ENCODE data around the gene PSEN1. TPM values are rescaled to one million over a fixed set of nuclear protein-coding genes. Genes with fewer than 3 reads are reported as not detected.

PSEN1 gene
- total and polyA plus RNA-seq, 2 experiments from 2014 or later, result 14.6 to 35.7 TPM

DNA sequence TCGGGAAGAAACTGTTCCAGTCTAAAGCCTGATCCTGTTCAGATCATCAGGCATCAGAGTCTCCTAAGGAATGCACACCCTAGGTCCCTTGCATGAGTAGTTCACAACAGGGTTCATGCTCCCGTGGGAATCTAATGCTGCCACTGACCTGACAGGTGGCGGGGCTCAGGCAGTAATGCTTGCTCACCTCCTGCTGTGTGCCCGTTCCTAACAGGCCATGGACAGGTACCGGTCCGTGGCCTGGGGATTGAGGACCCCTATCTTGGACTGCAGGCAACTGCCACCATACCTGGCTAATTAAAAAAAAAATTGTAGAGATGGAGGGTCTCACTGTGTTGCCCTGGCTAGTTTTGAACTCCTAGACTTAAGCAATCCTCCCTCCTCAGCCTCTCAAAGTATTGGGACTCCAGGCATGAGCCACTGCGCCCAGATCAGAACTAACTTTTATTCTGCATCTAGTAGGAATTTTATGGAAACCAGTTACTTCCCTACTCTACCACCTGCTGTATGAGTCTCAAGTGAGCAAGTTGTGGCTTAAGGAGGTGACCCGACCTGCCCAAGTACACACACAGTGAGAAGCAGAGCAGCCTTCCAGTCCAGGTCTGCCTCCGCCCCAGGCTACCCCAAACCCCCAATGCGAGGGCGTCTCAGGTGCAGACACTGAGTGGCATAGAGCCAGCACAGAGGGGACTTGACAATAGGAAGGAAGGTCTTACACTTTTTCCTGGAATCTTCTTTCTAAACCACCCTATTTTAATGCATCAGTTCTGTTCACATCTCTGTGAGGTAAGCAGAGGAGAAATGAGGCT, 98.5 kb downstream of the PSEN1 start:
- H3K4me1 Mint-ChIP-seq, result peaks cover 67% of the 10 kb centered on the region
- peaks cover 63% of the 10 kb centered on the region for H3K4me1 ChIP-seq (ENCODE audit: insufficient read depth)
- ATAC-seq (peak; percentile 1; the same call in 1 of the 3 replicates), DNase-seq (ENCODE audit: low spot score) (no peak)
- peak overlapping the region; percentile 69 for H3K4me3 ChIP-seq
- peak overlapping the region; percentile 79 for H2AFZ ChIP-seq
- peak overlapping the region; percentile 96 for H3K4me2 ChIP-seq
- H3K27ac ChIP-seq (ENCODE audit: low read depth), result peak overlapping the region; percentile 90
- H3K4me3 Mint-ChIP-seq, result peak overlapping the region; percentile 80
- no peaks in the 10 kb centered on the region for H3K9me2 ChIP-seq (ENCODE audit: insufficient read depth)
- H3K9me3 Mint-ChIP-seq, result no peaks in the 10 kb centered on the region; the same call in 2 of the 3 replicates
- TF ChIP-seq, protein P1, sequence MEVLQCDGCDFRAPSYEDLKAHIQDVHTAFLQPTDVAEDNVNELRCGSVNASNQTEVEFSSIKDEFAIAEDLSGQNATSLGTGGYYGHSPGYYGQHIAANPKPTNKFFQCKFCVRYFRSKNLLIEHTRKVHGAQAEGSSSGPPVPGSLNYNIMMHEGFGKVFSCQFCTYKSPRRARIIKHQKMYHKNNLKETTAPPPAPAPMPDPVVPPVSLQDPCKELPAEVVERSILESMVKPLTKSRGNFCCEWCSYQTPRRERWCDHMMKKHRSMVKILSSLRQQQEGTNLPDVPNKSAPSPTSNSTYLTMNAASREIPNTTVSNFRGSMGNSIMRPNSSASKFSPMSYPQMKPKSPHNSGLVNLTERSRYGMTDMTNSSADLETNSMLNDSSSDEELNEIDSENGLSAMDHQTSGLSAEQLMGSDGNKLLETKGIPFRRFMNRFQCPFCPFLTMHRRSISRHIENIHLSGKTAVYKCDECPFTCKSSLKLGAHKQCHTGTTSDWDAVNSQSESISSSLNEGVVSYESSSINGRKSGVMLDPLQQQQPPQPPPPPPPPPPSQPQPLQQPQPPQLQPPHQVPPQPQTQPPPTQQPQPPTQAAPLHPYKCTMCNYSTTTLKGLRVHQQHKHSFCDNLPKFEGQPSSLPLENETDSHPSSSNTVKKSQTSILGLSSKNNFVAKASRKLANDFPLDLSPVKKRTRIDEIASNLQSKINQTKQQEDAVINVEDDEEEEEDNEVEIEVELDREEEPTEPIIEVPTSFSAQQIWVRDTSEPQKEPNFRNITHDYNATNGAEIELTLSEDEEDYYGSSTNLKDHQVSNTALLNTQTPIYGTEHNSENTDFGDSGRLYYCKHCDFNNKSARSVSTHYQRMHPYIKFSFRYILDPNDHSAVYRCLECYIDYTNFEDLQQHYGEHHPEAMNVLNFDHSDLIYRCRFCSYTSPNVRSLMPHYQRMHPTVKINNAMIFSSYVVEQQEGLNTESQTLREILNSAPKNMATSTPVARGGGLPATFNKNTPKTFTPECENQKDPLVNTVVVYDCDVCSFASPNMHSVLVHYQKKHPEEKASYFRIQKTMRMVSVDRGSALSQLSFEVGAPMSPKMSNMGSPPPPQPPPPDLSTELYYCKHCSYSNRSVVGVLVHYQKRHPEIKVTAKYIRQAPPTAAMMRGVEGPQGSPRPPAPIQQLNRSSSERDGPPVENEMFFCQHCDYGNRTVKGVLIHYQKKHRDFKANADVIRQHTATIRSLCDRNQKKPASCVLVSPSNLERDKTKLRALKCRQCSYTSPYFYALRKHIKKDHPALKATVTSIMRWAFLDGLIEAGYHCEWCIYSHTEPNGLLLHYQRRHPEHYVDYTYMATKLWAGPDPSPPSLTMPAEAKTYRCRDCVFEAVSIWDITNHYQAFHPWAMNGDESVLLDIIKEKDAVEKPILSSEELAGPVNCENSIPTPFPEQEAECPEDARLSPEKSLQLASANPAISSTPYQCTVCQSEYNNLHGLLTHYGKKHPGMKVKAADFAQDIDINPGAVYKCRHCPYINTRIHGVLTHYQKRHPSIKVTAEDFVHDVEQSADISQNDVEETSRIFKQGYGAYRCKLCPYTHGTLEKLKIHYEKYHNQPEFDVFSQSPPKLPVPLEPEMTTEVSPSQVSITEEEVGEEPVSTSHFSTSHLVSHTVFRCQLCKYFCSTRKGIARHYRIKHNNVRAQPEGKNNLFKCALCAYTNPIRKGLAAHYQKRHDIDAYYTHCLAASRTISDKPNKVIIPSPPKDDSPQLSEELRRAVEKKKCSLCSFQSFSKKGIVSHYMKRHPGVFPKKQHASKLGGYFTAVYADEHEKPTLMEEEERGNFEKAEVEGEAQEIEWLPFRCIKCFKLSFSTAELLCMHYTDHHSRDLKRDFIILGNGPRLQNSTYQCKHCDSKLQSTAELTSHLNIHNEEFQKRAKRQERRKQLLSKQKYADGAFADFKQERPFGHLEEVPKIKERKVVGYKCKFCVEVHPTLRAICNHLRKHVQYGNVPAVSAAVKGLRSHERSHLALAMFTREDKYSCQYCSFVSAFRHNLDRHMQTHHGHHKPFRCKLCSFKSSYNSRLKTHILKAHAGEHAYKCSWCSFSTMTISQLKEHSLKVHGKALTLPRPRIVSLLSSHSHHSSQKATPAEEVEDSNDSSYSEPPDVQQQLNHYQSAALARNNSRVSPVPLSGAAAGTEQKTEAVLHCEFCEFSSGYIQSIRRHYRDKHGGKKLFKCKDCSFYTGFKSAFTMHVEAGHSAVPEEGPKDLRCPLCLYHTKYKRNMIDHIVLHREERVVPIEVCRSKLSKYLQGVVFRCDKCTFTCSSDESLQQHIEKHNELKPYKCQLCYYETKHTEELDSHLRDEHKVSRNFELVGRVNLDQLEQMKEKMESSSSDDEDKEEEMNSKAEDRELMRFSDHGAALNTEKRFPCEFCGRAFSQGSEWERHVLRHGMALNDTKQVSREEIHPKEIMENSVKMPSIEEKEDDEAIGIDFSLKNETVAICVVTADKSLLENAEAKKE (CRISPR knock-in tag; IDR thresholded peaks at IDR 0.05), result no peak
- no peak for TF ChIP-seq POLR2AphosphoS5 (IDR thresholded peaks at IDR 0.05; ENCODE audit: low read depth)
- TF ChIP-seq, protein P2, sequence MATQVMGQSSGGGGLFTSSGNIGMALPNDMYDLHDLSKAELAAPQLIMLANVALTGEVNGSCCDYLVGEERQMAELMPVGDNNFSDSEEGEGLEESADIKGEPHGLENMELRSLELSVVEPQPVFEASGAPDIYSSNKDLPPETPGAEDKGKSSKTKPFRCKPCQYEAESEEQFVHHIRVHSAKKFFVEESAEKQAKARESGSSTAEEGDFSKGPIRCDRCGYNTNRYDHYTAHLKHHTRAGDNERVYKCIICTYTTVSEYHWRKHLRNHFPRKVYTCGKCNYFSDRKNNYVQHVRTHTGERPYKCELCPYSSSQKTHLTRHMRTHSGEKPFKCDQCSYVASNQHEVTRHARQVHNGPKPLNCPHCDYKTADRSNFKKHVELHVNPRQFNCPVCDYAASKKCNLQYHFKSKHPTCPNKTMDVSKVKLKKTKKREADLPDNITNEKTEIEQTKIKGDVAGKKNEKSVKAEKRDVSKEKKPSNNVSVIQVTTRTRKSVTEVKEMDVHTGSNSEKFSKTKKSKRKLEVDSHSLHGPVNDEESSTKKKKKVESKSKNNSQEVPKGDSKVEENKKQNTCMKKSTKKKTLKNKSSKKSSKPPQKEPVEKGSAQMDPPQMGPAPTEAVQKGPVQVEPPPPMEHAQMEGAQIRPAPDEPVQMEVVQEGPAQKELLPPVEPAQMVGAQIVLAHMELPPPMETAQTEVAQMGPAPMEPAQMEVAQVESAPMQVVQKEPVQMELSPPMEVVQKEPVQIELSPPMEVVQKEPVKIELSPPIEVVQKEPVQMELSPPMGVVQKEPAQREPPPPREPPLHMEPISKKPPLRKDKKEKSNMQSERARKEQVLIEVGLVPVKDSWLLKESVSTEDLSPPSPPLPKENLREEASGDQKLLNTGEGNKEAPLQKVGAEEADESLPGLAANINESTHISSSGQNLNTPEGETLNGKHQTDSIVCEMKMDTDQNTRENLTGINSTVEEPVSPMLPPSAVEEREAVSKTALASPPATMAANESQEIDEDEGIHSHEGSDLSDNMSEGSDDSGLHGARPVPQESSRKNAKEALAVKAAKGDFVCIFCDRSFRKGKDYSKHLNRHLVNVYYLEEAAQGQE (IDR thresholded peaks at IDR 0.05; ENCODE audit: unreplicated experiment), result no peak
- H3F3A ChIP-seq (replicated peaks; ENCODE audit: low read depth), result peaks cover 30% of the 10 kb centered on the region
- peaks cover 43% of the 10 kb centered on the region for H3K27me3 ChIP-seq (ENCODE audit: insufficient read depth)
- 0 out of 2 replicates have a peak, but pooled peaks cover 3% of the 10 kb centered on the region for H4K20me1 ChIP-seq (replicated peaks; ENCODE audit: insufficient read depth)
- H3K36me3 ChIP-seq (ENCODE audit: insufficient read depth), result no peaks in the 10 kb centered on the region
- H3K79me2 ChIP-seq (replicated peaks; ENCODE audit: insufficient read depth), result no peaks in the 10 kb centered on the region
- H3K27ac Mint-ChIP-seq, result peak overlapping the region; percentile 93
- H3K36me3 Mint-ChIP-seq (ENCODE audit: low read depth), result no peaks in the 10 kb centered on the region; the same call in 2 of the 3 replicates
- H3K27me3 Mint-ChIP-seq (ENCODE audit: insufficient read depth, low read depth, poor library complexity), result peaks cover 48% of the 10 kb centered on the region
